Measurements from ENCODE around the gene SLC35D1. TPM values are rescaled to one million over a fixed set of nuclear protein-coding genes. Genes with fewer than 3 reads are reported as not detected.
"Not testable (repeated sequence)": the region's sequence is repeated elsewhere in the genome, so short reads cannot be mapped to it uniquely, and the experiment has no call there.

SLC35D1 gene
- total RNA-seq, 1 donor from 2014 or later = 7.4 TPM

- no peak for DNase-seq (ENCODE audit: low spot score)
These were observed 60.9 kb downstream of the SLC35D1 start for GRCh38 chr1:66993076-66993475.

- no peak for DNase-seq (ENCODE audit: low spot score)
These were observed 68.1 kb downstream of the SLC35D1 start for GRCh38 chr1:66985835-66986234.

GRCh38 chr1:66984491-66984890 is 69.5 kb downstream of the SLC35D1 start:
- DNase-seq (ENCODE audit: low spot score) = no peak

GRCh38 chr1:66982561-66983260 is 71.2 kb downstream of the SLC35D1 start:
- no peak for DNase-seq (ENCODE audit: low spot score)

- DNase-seq (ENCODE audit: low spot score) = no peak
These were observed 72.3 kb downstream of the SLC35D1 start for GRCh38 chr1:66981679-66982078.

GRCh38 chr1:66980745-66981367 is 73.1 kb downstream of the SLC35D1 start:
- no peak for DNase-seq (ENCODE audit: low spot score)

- DNase-seq (ENCODE audit: low spot score) = not testable (repeated sequence)
These were observed 74.3 kb downstream of the SLC35D1 start for GRCh38 chr1:66979621-66980020.

- DNase-seq (ENCODE audit: low spot score) = no peak
These were observed 75.7 kb downstream of the SLC35D1 start for GRCh38 chr1:66978201-66978600.

GRCh38 chr1:66968574-66968973 is 85.4 kb downstream of the SLC35D1 start:
- no peak for DNase-seq (ENCODE audit: low spot score)

GRCh38 chr1:66966188-66966873 is 87.6 kb downstream of the SLC35D1 start:
- not testable (repeated sequence) for DNase-seq (ENCODE audit: low spot score)

GRCh38 chr1:66957938-66958337 is 96.0 kb downstream of the SLC35D1 start:
- DNase-seq (ENCODE audit: low spot score) = no peak

- DNase-seq (ENCODE audit: low spot score) = no peak
These were observed 99.7 kb downstream of the SLC35D1 start for GRCh38 chr1:66954208-66954607.

GRCh38 chr1:66951513-66951912 is 102.4 kb downstream of the SLC35D1 start:
- DNase-seq (ENCODE audit: low spot score) = no peak

Other genes starting within 250 kb of the SLC35D1 start
- 7.0 TPM for gene DNAI4, start 129.3 kb downstream of the SLC35D1 start, total RNA-seq
- gene MIER1, start 129.2 kb downstream of the SLC35D1 start, total RNA-seq = 33.3 TPM
- gene C1orf141, start 80.8 kb upstream of the SLC35D1 start, total RNA-seq = not detected
- gene IL23R, start 112.3 kb upstream of the SLC35D1 start, total RNA-seq = not detected